Fibroblast of the conjunctiva (primary cell): ENCODE data around the gene TENM4.

Source experiments
- DNase-seq: peaks from one replicate; pipeline ENCODE4 v3.0.0-alpha.2; 2010; ENCODE audit warnings: low read depth

Gene TENM4

DNA sequence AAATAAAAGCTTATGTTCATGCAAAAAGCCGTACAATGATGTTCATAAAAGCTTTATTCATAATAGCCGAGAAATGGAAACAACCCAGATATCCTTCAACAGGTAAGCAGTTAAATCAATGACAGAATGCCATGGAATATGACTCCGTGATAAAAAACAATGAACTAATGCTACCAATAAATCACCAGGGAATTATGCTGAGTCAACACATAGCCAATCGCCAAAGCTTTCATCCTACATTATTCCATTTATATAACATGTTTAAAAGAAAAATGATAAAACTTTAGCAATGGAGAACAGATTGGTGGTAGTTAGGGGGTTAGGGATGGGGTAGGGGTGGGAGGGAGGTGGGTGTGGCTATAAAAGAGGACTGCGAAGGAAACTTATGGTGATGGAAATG is 356.4 kb downstream of the TENM4 start:
- DNase-seq, result no peak

DNA sequence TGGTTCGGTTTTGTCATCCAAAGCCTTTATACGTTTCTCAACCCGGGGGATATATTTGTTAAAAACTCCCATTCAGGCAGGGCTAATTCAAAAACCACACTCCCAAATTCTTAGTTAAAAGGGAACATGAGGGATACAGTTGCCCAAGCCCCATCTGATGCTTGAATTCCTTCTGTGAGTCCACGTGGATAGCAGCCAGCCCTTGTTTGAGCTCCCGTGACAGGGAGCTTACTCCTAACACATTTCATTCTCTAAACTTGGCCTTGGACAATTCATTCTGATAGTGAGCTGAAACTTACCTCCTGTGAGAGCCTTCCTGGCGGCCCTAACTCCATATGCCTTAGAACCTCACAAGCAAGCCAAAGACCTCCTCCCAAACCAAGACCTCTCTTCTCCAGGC is 357.5 kb downstream of the TENM4 start:
- no peak for DNase-seq

DNA sequence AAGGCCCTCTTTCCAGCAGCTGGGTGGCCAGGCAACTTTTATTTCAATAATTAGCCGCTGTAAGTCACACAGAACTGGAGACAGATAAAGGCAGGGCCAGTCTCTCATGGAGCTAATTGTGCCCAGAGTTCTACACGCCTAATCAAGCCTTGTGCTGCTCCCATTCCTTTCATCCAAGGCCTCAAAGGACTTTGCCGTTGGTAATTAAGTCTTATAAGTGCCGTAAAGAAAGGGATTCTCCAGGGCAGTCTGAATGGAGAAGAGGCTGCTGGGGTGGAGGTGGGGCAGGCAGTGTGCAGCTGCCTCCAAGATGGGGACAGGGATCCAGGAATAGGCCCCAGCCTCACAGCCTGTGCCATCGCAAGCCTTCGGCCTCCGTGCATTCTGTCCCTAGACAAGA is 357.9 kb downstream of the TENM4 start:
- no peak for DNase-seq

DNA sequence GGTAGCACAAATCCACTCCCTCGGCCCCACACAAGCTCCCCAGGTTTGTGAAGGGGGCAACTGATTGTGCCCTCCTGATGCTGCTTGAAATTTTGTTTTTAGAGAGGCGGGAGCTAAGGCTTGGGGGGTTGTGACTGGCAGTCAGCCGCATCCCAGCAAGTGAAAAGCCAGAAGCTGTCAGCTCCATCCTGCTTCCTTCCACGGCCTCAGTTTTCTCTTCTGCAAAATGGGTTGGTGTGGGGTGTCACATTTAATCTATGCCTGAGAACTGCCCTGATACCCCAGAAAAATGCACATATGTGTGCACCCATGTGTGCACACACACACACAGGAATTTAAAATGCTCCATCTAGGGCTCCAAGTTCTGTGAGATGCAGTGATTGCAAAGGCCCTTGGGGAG is 358.6 kb downstream of the TENM4 start:
- no peak for DNase-seq

DNA sequence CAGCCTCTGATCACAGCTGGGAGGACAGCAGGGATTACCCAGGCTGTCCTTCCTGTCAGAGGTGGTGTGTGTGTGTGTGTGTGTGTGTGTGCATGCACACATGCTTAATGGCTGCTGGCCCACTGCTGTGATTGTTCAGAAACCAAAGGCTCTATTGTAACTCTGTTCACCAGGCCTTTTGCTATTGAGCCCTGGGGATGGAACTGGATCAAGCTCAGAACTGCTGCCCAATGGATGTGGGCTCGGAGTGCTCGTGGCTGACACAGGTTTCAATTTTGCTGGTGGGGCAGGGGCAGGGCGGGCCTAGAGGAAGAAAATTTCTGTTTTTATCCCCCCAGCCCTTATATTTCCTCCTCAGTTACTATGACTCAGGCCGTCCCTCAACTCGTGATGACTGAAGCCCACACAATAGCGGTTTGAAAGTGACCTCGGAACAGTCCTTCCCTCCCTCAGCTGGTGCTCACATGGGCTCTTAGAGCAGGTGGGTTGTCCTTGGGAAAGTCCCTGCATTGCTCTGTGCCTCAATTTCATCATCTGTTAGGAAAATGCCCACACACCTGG is 359.3 kb downstream of the TENM4 start:
- DNase-seq, result no peak

DNA sequence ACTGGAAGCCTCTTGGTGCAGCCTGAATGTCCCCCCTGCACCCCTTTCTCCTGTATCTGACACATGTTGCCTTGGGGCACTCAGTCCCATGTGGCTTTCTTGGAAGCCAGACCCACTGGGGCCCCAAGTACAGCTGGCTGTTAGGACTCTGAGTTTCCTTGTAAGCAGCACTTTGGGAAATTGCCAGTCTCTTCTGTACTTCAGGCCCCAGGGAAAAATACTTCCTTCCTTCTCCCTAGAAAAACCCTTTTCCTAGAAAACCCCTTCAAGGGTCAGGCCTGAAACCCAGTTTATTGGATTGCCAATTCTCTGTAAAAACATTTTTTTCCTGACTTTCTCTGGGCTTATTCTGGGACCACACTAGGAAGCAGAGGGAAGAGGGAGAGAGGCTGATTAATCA is 360.3 kb downstream of the TENM4 start:
- no peak for DNase-seq

DNA sequence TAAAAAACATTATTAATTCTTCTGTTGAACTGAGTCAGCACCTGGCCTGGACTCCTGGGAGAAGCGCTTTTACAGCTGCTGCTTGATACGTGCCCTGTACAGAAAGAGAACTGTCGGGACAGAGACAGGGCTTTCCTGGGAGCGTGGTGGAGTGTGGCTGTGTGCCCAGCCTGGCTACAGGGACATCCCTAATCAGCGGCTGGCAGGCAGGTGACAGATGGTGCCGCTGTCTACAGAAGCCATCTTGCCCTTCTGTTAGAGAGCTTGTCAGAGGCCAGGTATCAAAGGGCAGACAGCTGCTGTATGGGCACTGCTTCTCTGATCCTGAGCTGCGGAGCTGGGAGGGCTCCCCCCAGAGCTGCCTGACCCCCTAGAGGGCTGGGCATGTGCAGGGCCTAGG is 361.8 kb downstream of the TENM4 start:
- DNase-seq, result no peak

DNA sequence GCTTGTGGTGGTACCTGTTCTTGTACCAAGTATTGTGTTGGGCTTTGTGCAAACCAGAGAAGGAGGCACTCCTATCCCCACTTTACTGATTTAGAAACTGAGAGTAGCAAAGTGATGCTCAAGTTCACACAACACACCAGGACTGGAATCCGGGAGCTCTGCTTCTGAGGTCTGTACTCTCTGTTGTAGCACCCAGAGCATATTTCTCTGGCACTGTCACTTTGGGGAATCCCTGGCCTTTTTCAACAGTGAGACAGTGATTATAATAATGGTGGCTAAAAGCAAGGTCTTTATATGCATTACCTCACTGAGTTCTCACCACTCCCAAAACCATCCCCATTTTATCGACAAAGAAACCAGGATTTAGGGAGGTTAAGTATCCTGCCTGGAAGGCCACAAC is 362.4 kb downstream of the TENM4 start:
- DNase-seq, result no peak

DNA sequence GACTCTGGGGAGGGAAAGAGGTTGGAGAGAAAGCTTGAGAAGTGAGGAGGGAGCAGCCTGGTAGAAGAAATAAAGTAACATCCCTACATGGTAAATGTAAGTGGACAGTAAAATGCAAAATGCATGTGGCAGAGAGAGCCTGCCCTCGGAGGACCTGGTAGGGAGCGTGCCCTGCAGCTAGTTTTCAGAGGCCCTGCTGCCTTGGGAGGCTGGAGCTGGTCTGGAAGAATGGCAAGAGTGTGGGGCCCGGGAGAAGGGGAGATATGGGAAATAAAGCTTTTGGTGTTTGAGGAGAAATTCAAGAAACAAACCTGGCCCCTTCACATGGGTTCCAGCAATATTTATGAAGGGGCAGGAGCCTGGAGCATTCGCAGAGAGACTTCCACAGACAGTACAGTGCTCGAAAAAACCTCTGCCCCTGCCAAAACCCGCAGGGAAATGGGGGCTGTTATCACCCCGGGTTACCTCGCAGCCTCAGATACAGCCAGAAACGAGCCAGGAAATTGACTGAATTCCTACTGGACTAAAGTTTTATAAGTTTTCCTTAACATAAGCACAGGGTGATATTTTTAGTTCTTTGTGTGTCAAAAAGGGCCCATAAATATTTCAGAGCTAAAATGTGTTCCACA is 363.0 kb downstream of the TENM4 start:
- DNase-seq, result no peak

DNA sequence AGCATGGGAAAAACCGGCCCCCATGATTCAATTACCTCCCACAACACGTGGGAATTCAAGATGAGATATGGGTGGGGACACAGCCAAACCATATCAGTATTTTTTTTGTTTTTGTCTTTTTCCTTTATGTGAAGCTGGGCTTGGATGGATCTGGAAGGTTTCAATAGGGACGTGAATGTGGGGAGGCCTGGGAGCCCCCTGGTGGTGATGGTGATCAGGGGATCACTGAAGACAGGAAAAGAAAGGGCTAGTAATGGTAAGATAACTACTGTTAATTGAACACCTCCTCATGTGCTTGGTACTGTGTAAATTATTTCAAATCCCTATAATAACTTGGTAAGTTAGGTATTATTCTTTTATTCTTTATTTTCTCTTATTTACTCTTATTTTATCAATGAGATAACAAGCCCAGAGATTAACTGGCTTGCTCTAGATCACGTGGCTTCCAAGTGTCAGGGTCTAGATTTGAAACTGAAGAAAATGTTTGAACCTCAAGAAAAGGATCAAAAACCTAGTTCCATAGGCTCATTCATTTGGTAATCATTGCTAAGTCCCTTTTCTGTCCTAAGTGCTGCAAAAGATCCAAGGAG is 364.2 kb downstream of the TENM4 start:
- no peak for DNase-seq

DNA sequence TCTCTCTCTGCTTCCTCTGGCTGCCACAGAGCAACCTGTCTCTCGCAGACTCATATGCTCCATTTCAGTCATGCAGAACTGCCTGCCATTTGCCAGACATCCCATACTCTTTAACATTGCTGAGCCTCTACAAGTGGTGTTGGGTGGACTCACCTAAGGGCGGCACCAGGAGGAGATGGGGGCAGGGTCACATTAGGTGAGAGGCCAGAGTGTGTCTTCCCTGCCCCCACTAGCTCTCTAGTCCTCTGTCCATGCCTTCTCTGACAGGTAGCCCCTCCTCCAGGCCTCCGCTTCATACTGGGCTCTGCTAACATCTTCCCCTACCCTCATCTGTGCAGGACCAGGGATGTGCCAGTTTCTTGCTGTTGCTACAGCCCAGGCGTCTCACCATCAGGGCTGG is 366.3 kb downstream of the TENM4 start:
- no peak for DNase-seq

DNA sequence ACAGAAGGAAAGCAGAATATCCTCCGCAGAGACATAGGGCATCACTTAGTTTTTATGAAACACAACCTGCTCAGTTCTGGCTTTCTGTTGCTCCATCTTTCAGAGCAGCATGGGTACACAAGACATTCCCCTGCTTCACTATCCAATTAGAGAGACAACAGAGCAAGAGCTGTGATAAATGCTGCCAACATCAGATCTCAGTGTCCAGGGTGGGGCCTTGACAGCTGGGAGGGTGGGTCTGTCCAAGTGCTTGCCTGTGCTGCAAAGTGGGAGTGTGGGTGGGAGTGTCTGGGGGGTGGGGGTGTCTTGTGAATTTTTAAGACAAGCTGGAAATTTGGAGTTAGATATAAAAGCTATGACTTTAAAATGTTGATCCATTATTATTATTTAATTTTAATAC is 369.6 kb downstream of the TENM4 start:
- no peak for DNase-seq

DNA sequence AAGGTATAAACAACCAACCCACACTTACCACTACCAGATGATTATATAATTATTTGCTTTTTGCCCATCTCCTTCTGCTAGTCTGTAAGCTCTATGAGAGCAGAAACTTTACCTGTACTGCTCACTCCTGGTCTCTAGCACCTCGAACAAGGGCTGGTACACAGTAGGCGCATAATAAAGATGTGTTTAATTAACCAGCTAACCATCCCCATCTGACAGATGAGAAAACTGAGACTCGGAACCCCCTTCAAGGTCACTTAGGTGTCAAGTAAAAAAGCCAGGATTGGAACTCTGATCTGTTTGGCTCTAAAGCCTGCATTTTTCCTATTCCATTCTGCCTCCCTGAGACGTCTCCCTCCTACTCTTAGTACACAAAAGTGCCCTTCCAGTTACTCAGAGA is 370.3 kb downstream of the TENM4 start:
- no peak for DNase-seq

DNA sequence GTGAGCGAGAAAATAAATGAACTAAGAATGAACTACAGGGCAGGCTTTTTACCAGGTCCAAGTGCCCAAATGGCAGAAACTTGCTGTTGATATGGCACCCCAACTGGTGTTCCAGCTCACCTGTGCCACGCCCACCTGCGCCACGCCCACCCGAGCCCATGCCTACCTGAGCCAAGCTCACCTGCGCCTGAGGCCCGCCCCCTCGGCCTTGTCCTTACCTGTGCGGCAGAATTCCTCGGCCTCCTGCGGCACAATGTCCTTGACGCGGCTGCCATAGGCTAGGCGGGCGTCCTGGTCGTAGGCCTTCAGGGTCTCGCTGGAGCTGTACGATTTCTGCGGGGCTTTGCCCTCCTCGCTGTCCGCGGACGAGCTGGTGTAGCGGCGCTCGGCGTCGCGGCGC is 371.3 kb downstream of the TENM4 start:
- DNase-seq, result no peak

DNA sequence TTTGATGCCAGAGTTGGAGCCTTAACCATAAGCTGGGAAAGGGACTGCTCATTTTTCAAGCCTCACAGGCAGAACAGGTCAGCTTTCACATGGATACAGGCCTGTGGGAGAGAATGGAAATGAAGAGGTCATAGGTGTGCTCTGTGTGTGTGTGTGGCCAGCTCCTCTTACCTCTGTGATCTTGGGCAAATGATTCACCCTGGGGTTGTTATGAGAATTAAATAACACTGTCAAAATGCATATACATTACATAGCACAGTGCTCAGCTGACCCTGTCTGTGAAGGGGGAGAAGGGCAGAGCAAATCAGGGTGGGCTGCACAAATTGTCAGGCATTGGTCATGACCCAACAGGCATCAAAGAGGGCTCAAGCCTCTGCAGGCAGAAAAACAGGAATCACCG is 372.5 kb downstream of the TENM4 start:
- no peak for DNase-seq

DNA sequence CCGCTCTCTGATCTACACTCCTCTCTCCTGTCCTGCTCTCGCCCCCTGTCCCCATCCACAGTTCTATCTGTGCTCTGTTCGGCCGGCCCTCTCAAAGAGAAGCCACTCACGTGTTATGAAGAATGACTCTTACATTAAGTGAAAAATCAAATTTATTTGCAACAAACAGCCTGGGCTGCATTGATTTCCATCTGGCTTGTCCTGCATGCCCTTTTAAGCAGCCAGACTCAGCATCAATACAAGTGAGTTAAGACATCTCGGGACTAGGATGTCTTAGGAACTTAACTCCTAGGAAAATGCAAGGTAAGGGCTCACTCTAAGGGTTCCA is 373.5 kb downstream of the TENM4 start:
- DNase-seq, result no peak

DNA sequence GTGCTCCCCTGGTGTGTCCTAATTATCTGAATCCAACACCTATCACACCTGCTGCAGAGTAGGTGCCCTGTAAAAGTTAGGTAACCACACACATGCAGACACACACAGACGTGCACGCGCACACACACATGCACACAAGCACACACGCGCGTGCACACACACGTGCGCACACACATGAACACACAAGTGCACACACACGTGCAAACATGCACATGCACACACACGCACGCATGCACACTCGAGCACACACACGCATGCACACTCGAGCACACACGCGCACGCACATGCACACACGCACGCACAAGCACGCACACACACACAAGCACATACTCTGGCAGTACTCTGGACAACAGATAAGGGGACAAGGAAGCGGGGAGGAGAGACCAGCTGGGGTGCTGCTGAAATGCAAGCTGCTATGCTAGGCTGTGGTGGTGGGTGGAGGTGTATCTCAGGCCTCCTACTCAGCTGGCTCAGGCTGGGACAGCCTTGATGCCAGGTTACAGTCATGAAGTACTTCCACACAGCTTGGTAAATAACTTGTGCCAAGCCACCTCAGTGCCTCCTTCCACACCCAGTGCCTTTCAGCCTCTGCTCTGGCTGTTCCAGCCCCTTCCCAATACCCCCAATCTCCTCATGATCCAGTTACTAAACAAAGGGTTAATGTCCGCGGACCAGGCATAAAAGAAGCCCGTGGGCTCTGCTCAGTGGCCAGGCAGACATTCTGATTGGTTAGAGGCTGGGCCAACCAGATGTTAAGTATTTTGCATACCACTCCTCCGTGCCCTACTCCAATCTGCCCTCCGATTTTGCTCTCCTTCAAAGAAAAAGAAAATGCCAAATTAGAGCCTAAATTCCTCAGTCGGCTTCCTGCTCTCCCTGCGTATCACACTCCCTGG is 374.1 kb downstream of the TENM4 start:
- no peak for DNase-seq

DNA sequence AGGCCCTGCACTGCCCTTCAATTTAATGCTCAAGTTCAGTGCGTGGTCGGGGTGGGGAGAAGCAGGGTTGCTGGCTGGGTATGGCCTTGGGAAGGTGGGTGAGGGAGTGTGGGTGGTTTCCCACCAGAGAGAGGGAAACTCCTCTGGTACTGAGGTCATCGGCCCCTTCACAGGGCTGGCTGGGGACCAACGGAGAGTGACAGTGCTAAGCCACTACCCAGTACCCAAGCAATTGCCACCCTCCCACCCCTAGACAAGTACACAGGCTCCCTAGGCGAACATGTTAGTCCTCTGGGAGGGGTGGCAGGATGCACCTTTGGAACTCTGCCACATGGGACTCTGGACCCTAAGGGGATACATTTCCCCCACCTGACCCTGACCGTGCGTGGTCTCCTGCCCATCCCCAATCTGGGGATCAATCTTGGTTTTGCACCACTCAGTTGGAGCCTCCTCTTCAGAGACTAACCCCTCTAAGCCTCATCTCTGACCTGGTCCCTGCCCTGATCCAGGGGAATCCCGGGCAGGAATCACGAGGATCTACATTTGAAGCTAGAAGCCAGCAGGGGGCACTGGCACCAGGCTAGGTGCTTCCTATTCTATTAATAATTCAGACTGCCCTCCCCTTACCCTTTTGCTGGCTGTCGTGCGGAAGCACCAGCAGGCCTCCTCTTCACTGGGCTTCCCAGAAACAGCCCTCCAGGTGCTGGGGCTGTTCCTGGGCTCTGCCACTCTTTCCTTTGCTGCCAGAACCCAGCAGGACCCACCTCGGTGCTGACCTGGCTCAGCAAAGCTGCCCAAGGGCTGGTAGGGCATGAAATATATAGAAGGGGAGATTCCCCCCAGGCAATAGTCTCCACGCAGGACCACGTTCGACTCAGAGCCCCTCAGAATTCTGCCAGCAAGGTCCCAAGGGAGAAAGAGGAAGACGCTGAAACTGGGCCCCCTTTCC is 377.7 kb downstream of the TENM4 start:
- no peak for DNase-seq

DNA sequence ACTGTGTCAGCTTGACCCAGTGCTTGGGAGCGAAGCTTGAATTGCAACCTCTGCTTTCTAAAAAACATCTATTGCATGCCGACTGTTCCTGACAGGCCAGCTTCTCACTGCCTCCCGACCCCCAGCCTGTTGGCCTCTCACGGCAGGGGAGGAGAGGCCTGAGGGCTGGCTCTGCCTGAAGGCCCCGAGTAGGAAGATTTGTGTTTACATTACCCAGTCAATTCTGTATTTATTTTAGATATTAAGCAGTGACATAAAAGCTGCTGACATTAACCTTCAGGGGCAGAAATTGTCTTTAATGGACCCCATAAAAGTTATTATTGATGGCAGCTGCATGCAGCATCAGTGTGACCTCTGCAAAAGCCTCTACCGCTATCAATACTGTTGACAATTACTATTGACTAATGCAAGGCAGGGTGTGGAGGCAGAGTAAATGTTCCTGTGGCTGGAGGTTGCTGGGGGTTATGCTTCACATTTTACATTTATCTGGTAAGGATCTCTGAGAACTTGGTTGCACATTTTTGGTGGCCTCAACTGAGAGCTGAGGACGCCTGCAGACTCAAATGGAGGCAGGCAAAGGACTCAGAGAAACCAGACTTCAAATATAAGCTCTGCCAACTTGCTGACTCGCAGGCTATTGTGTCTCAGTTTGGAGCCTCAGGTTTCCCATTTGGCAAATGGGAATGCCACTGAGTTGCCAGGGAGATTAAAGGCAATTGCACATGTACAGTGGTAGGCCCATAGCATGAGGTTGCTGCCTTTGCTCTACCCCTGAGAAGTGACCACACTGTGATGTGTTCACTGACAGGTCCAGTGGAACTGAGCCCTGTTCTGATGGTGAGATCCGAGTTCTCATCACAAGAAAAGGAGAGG is 380.5 kb downstream of the TENM4 start:
- no peak for DNase-seq

DNA sequence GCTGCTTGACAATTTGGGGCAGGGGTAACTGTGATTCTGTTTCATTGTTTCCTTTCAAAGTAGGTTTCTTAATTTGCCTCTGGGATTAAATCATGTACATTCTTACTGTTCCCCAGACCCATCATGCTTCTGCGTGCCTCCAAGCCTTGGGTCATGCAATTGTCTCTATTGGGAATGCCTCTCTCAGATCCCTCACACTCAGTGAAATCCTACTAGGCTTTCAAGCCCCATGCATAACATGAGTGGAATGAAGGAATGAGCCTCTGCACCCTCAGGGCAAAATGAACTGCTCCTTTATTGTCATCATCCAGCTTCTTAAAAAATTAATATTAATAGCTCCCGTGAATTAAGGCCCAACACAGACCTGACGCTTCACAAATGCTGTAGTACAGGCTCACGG is 381.7 kb downstream of the TENM4 start:
- no peak for DNase-seq
